Measurements from ENCODE around the gene TRPM7.

The TRPM7 gene

DNA sequence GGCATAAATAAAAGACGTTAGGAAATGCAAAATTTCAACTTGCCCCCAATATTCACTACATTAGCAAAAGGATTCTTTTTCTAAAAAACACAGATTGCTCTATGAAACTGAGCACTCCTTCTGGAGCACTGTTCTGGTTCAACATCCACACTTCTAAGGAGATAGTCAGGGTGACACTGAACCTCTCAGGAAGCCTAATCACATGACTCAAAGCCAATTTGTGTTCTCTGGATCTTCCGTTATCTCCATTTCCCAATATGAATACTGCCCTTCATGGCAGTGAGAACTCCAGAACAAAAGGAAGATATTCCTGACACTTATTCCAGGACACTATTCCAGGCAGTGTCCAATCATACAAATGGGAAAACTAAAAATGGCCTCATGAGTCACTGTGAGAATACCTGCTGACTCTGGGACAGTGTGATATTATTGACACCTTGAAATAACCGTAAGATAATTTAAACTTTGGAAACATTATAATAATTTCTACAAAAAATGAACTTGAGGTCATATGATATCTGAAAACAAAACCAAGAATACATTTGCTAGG is 21.4 kb upstream of the TRPM7 start:
- Histone ChIP-seq H3K9ac (ENCODE audit: low read length) (no peak overlapping the region), H3K9me3 (replicated peaks; ENCODE audit: insufficient read depth, low read length) (no peaks in the 10 kb centered on the region), H3K36me3 (replicated peaks; ENCODE audit: insufficient read depth, low read length) (no peaks in the 10 kb centered on the region), H2AFZ (ENCODE audit: low read length) (no peak overlapping the region), H3K27me3 (replicated peaks; ENCODE audit: insufficient read depth, low read length) (no peaks in the 10 kb centered on the region), H3K4me2 (ENCODE audit: low read depth, low read length) (no peak overlapping the region), H4K20me1 (ENCODE audit: insufficient read depth, low read length) (no peaks in the 10 kb centered on the region), H3K79me2 (ENCODE audit: low read length) (no peaks in the 10 kb centered on the region), H3K9me2 (replicated peaks; ENCODE audit: insufficient read depth, low read length) (no peaks in the 10 kb centered on the region), H3K4me1 (ENCODE audit: low read length) (no peaks in the 10 kb centered on the region), H3K27ac (ENCODE audit: low read length) (no peak overlapping the region), H3F3A (ENCODE audit: insufficient read depth, low read length) (no peaks in the 10 kb centered on the region), H3K4me3 (ENCODE audit: low read length) (no peak overlapping the region)
- no peak for DNase-seq
- TF ChIP-seq EZH2 (optimal IDR thresholded peaks at IDR 0.05; ENCODE audit: low read depth, low read length) (no peak), EZH2phosphoT487 (IDR thresholded peaks at IDR 0.05; ENCODE audit: low read length) (no peak)
- TF ChIP-seq, protein P1, sequence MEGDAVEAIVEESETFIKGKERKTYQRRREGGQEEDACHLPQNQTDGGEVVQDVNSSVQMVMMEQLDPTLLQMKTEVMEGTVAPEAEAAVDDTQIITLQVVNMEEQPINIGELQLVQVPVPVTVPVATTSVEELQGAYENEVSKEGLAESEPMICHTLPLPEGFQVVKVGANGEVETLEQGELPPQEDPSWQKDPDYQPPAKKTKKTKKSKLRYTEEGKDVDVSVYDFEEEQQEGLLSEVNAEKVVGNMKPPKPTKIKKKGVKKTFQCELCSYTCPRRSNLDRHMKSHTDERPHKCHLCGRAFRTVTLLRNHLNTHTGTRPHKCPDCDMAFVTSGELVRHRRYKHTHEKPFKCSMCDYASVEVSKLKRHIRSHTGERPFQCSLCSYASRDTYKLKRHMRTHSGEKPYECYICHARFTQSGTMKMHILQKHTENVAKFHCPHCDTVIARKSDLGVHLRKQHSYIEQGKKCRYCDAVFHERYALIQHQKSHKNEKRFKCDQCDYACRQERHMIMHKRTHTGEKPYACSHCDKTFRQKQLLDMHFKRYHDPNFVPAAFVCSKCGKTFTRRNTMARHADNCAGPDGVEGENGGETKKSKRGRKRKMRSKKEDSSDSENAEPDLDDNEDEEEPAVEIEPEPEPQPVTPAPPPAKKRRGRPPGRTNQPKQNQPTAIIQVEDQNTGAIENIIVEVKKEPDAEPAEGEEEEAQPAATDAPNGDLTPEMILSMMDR (IDR thresholded peaks at IDR 0.05; ENCODE audit: low read length), result no peak

DNA sequence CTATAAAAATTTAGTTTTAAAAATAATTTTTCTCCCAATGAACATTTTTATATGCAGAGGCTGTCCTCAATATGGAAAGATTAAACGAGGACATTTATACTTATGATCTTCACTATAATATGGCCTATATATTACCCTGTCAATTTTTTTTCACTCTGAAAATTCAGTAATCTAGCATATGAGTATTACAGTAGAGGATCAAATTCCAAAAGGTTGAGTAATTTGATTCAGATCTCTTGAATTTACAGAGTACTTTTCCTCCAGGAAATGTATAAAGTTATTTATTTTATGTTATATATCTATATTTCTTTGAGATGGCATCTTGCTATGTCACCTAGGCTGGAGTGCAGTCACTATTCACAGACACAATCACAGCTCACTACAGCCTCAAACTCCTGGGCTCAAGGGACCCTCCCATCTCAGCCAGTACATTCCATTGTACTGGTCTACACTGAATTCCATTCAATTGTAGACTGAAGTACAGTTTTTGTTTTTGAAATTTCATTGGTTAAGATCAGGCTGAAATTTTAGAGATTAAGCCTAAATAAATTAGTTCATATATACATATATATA is 16.3 kb upstream of the TRPM7 start:
- Histone ChIP-seq H3K79me2 (ENCODE audit: low read length) (no peaks in the 10 kb centered on the region), H3K4me2 (ENCODE audit: low read depth, low read length) (no peak overlapping the region), H2AFZ (ENCODE audit: low read length) (no peak overlapping the region)

DNA sequence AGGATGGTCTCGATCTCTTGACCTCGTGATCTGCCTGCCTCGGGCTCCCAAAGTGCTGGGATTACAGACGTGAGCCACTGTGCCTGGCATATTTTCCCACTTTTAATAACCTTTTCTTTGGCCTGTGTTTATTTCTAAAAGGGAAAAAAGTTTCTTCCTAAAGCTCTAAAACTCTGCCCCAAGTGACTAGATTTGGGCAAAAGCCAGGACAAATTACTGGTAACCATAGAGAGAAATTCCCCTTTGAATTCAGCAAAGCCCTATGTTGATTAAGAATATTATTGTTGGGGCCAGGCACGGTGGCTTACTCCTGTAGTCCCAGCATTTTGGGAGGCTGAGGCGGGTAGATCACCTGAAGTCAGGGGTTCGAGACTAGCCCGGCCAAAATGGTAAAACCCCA is 11.5 kb upstream of the TRPM7 start:
- Histone ChIP-seq H3K9me3 (replicated peaks; ENCODE audit: insufficient read depth, low read length) (no peaks in the 10 kb centered on the region), H3K4me1 (ENCODE audit: low read length) (no peaks in the 10 kb centered on the region), H3K27ac (ENCODE audit: low read length) (no peak overlapping the region), H4K20me1 (ENCODE audit: insufficient read depth, low read length) (no peaks in the 10 kb centered on the region), H3K4me2 (ENCODE audit: low read depth, low read length) (no peak overlapping the region), H3K4me3 (ENCODE audit: low read length) (no peak overlapping the region), H2AFZ (ENCODE audit: low read length) (no peak overlapping the region), H3K9ac (ENCODE audit: low read length) (no peak overlapping the region), H3K9me2 (replicated peaks; ENCODE audit: insufficient read depth, low read length) (no peaks in the 10 kb centered on the region), H3F3A (ENCODE audit: insufficient read depth, low read length) (no peaks in the 10 kb centered on the region), H3K79me2 (ENCODE audit: low read length) (no peaks in the 10 kb centered on the region), H3K36me3 (replicated peaks; ENCODE audit: insufficient read depth, low read length) (no peaks in the 10 kb centered on the region), H3K27me3 (replicated peaks; ENCODE audit: insufficient read depth, low read length) (no peaks in the 10 kb centered on the region)
- TF ChIP-seq, protein P1 (IDR thresholded peaks at IDR 0.05; ENCODE audit: low read length), result no peak
- TF ChIP-seq EZH2 (optimal IDR thresholded peaks at IDR 0.05; ENCODE audit: low read depth, low read length), result no peak
- no peak for TF ChIP-seq EZH2phosphoT487 (IDR thresholded peaks at IDR 0.05; ENCODE audit: low read length)
- DNase-seq, result no peak

More for the DNA sequence above, 16.3 kb upstream of the TRPM7 start:
- Histone ChIP-seq H3K27me3 (replicated peaks; ENCODE audit: insufficient read depth, low read length) (no peaks in the 10 kb centered on the region), H3K9ac (ENCODE audit: low read length) (no peak overlapping the region), H3K9me3 (replicated peaks; ENCODE audit: insufficient read depth, low read length) (no peaks in the 10 kb centered on the region), H3K4me1 (ENCODE audit: low read length) (no peaks in the 10 kb centered on the region), H3F3A (ENCODE audit: insufficient read depth, low read length) (no peaks in the 10 kb centered on the region), H4K20me1 (ENCODE audit: insufficient read depth, low read length) (no peaks in the 10 kb centered on the region), H3K4me3 (ENCODE audit: low read length) (no peak overlapping the region), H3K36me3 (replicated peaks; ENCODE audit: insufficient read depth, low read length) (no peaks in the 10 kb centered on the region), H3K9me2 (replicated peaks; ENCODE audit: insufficient read depth, low read length) (no peaks in the 10 kb centered on the region), H3K27ac (ENCODE audit: low read length) (no peak overlapping the region)
- no peak for DNase-seq
- TF ChIP-seq, protein P1 (IDR thresholded peaks at IDR 0.05; ENCODE audit: low read length), result no peak
- TF ChIP-seq EZH2 (optimal IDR thresholded peaks at IDR 0.05; ENCODE audit: low read depth, low read length) (no peak), EZH2phosphoT487 (IDR thresholded peaks at IDR 0.05; ENCODE audit: low read length) (no peak)

All from MM.1S (cell line).